HTERT RPE-1 (cell line): ENCODE data around the gene KIF26B.

Source experiments
- in situ Hi-C: fragments of 300-500 bp; cut with MboI; formaldehyde crosslinking; loops from 4 replicates; pipeline ENCODE4 v1.14.3; 2020; ENCODE audit warnings: low sequenced_read_pairs

KIF26B gene

GRCh38 chr1:245409341-245410195 is 254.8 kb downstream of the KIF26B start:
- in situ Hi-C loops, result no loop called here

- in situ Hi-C loops, result no loop called here
Measured at GRCh38 chr1:245411245-245412036, 256.7 kb downstream of the KIF26B start.

- in situ Hi-C loops, result no loop called here
Measured at GRCh38 chr1:245412306-245412705, 257.5 kb downstream of the KIF26B start.

- in situ Hi-C loops, result no loop called here
Measured at GRCh38 chr1:245416781-245417180, 262.0 kb downstream of the KIF26B start.

GRCh38 chr1:245418077-245418476 is 263.3 kb downstream of the KIF26B start:
- in situ Hi-C loops, result no loop called here

- in situ Hi-C loops, result no loop called here
Measured at GRCh38 chr1:245419461-245419978, 264.7 kb downstream of the KIF26B start.

GRCh38 chr1:245419989-245420388 is 265.2 kb downstream of the KIF26B start:
- in situ Hi-C loops, result no loop called here

- in situ Hi-C loops, result no loop called here
Measured at GRCh38 chr1:245420926-245421325, 266.1 kb downstream of the KIF26B start.

- in situ Hi-C loops, result no loop called here
Measured at GRCh38 chr1:245428681-245429080, 273.9 kb downstream of the KIF26B start.

GRCh38 chr1:245431706-245432105 is 276.9 kb downstream of the KIF26B start:
- in situ Hi-C loops, result no loop called here

- in situ Hi-C loops, result no loop called here
Measured at GRCh38 chr1:245432228-245432875, 277.6 kb downstream of the KIF26B start.

- in situ Hi-C loops, result no loop called here
Measured at GRCh38 chr1:245433561-245433960, 278.8 kb downstream of the KIF26B start.

GRCh38 chr1:245434280-245434679 is 279.5 kb downstream of the KIF26B start:
- in situ Hi-C loops, result no loop called here

GRCh38 chr1:245436407-245436806 is 281.6 kb downstream of the KIF26B start:
- in situ Hi-C loops, result no loop called here

- in situ Hi-C loops, result no loop called here
Measured at GRCh38 chr1:245437369-245438062, 282.7 kb downstream of the KIF26B start.

GRCh38 chr1:245440922-245441321 is 286.1 kb downstream of the KIF26B start:
- in situ Hi-C loops, result no loop called here

- in situ Hi-C loops, result no loop called here
Measured at GRCh38 chr1:245441689-245442088, 286.9 kb downstream of the KIF26B start.

GRCh38 chr1:245444147-245444828 is 289.5 kb downstream of the KIF26B start:
- in situ Hi-C loops, result no loop called here

GRCh38 chr1:245444945-245445344 is 290.2 kb downstream of the KIF26B start:
- in situ Hi-C loops, result no loop called here

- in situ Hi-C loops, result no loop called here
Measured at GRCh38 chr1:245448531-245448930, 293.7 kb downstream of the KIF26B start.
